ELR (cell line): ENCODE measurements around the gene C5orf46.
A peak's percentile ranks its signal among the peaks of the same experiment; 100 is the strongest.

Experiments
- DNase-seq: peaks from one replicate; pipeline ENCODE4 v3.0.0-alpha.2; 2015; ENCODE audit warnings: low read depth

Gene C5orf46

GRCh38 chr5:147857302-147858129, 48.8 kb downstream of the C5orf46 start:
- peak; percentile 59 for DNase-seq

- DNase-seq = no peak
These were observed 49.5 kb downstream of the C5orf46 start for GRCh38 chr5:147856801-147857200.

GRCh38 chr5:147855774-147856069, 50.6 kb downstream of the C5orf46 start:
- no peak for DNase-seq

GRCh38 chr5:147854894-147855773, 51.2 kb downstream of the C5orf46 start:
- no peak for DNase-seq

- DNase-seq = no peak
These were observed 52.0 kb downstream of the C5orf46 start for GRCh38 chr5:147854331-147854730.

- DNase-seq = no peak
These were observed 52.9 kb downstream of the C5orf46 start for GRCh38 chr5:147853372-147853987.

GRCh38 chr5:147852365-147852764, 54.0 kb downstream of the C5orf46 start:
- DNase-seq = no peak

- no peak for DNase-seq
These were observed 54.8 kb downstream of the C5orf46 start for GRCh38 chr5:147851578-147851977.

GRCh38 chr5:147849226-147849625, 57.1 kb downstream of the C5orf46 start:
- no peak for DNase-seq

- DNase-seq = no peak
These were observed 60.7 kb downstream of the C5orf46 start for GRCh38 chr5:147845618-147846017.

- DNase-seq = no peak
These were observed 61.5 kb downstream of the C5orf46 start for GRCh38 chr5:147844846-147845245.

- DNase-seq = no peak
These were observed 63.5 kb downstream of the C5orf46 start for GRCh38 chr5:147842869-147843268.
